PC-3 (cell line): ENCODE results near the gene EID2. TPM values are rescaled to one million over a fixed set of nuclear protein-coding genes. Genes with fewer than 3 reads are reported as not detected.
A peak's percentile ranks its signal among the peaks of the same experiment; 100 is the strongest.

Source experiments
- ATAC-seq: fragments of 200-7000 bp; cut with Tn5 transposase; 2 replicates; pipeline ENCODE4 v1.9.1; 2020; ENCODE audit warnings: mild to moderate bottlenecking, moderate library complexity
- BruUV-seq: library from RNA; stranded (reverse); fragments of 400-500 nt; replicated peaks from 2 replicates; lab custom pipeline; 2021; lab: Mats Ljungman, UMichigan
- CTCF ChIA-PET: fragments of 300-600 bp; sonication (Branson Sonifier 250); formaldehyde crosslinking; loops from one replicate; lab custom pipeline; 2022; ENCODE audit warnings: antibody characterized with exemption; lab: Charles Lee
- POLR2A ChIA-PET: fragments of 300-600 bp; sonication (Branson Sonifier 250); formaldehyde crosslinking; loops from one replicate; lab custom pipeline; 2022; ENCODE audit warnings: antibody characterized with exemption; ENCODE audit not compliant: unreplicated experiment; lab: Charles Lee
- DNase-seq: peaks from one replicate; pipeline ENCODE4 v3.0.0-alpha.2; 2015
- H2AFZ ChIP-seq: fragments of 300-600 bp; sonication (generic); 2 replicates; pipeline ENCODE4 v1.6.0; 2016; ENCODE audit warnings: antibody characterized with exemption, low read length
- H3F3A ChIP-seq: fragments of 300-600 bp; sonication (generic); one replicate; pipeline ENCODE4 v1.6.0; 2017; ENCODE audit warnings: antibody characterized with exemption, low read length, control low read depth, mild to moderate bottlenecking; ENCODE audit not compliant: unreplicated experiment
- H3K27ac ChIP-seq: fragments of 300-600 bp; sonication (generic); 2 replicates; pipeline ENCODE4 v1.5.1; 2016; ENCODE audit warnings: mild to moderate bottlenecking, low read length
- H3K27me3 ChIP-seq: fragments of 300-600 bp; sonication (generic); 2 replicates; pipeline ENCODE4 v1.6.1; 2016; ENCODE audit warnings: low read length, mixed read lengths
- H3K36me3 ChIP-seq: fragments of 300-600 bp; sonication (generic); 2 replicates; pipeline ENCODE4 v1.6.1; 2016; ENCODE audit warnings: low read depth, mixed run types, low read length, mixed read lengths
- H3K4me1 ChIP-seq: fragments of 300-600 bp; sonication (generic); 2 replicates; pipeline ENCODE4 v1.5.1; 2016; ENCODE audit warnings: low read length; ENCODE audit not compliant: insufficient read depth
- H3K4me2 ChIP-seq: fragments of 300-600 bp; sonication (generic); 2 replicates; pipeline ENCODE4 v1.6.0; 2016; ENCODE audit warnings: low read length
- H3K4me3 ChIP-seq: fragments of 300-600 bp; sonication (generic); 2 replicates; pipeline ENCODE4 v1.5.1; 2016; ENCODE audit warnings: mild to moderate bottlenecking, low read length, mixed read lengths
- H3K79me2 ChIP-seq: fragments of 300-600 bp; sonication (generic); 2 replicates; pipeline ENCODE4 v1.6.1; 2017; ENCODE audit warnings: low read length, mixed read lengths
- H3K9ac ChIP-seq: fragments of 300-600 bp; sonication (generic); 2 replicates; pipeline ENCODE4 v1.6.0; 2016; ENCODE audit warnings: mild to moderate bottlenecking, low read length
- H3K9me2 ChIP-seq: fragments of 300-600 bp; sonication (generic); replicated peaks from 2 replicates; pipeline ENCODE4 v1.6.1; 2016; ENCODE audit warnings: mixed run types, low read length, mixed read lengths
- H3K9me3 ChIP-seq: fragments of 300-600 bp; sonication (generic); 2 replicates; pipeline ENCODE4 v1.6.1; 2016; ENCODE audit warnings: low read length, mixed read lengths
- H4K20me1 ChIP-seq: fragments of 300-600 bp; sonication (generic); 2 replicates; pipeline ENCODE4 v1.6.1; 2016; ENCODE audit warnings: low read length, mixed read lengths
- EZH2 ChIP-seq: fragments of 300-600 bp; sonication (generic); IDR thresholded peaks from one replicate; pipeline ENCODE4 v1.6.1; 2017; ENCODE audit warnings: antibody characterized with exemption, mild to moderate bottlenecking, low read length; ENCODE audit not compliant: unreplicated experiment
- EZH2phosphoT487 ChIP-seq: fragments of 300-600 bp; sonication (generic); IDR thresholded peaks from 2 replicates; pipeline ENCODE4 v1.6.1; 2018; ENCODE audit warnings: mild to moderate bottlenecking, antibody characterized with exemption, low read length, borderline replicate concordance
- intact Hi-C: fragments of 100-400 bp; cut with micrococcal nuclease; formaldehyde crosslinking; loops from 2 replicates; pipeline ENCODE4 v1.9.0; 2023
- total RNA-seq: library from RNA; depleted of rRNA; stranded (reverse); fragments of >200 nt; gene quantifications from 2 replicates; pipeline ENCODE4 v1.2.3, GENCODE V29; 2014
- TF ChIP-seq, protein P1 (sequence below): fragments of 300-600 bp; sonication (generic); conservative IDR thresholded peaks from 2 replicates; pipeline ENCODE4 v1.5.1; 2017; ENCODE audit warnings: antibody characterized with exemption, low read depth, mild to moderate bottlenecking, low read length

The EID2 gene
- total RNA-seq, 1 experiment from 2014 or later = 11.3 TPM

DNA sequence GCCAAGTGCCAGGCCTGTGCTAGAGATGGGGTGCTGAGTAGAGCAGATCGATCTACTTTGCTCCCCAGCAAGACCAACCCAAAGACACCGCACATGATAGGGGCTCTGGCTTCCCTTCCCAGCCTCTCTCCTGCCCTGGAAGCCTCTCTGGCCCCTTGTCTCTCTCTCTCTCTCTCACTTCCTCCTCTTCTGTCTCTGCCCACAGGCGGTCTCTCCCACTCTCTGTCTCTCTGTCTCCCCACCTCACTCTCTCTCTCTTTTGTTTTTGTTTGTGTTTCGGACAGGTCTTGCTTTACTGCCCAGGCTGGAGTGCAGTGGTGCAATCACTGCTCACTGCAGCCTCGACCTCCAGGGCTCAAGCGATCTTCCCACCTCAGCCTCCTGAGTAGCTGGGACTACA, 23.7 kb downstream of the EID2 start:
- no peak for DNase-seq
- no TSS peak for BruUV-seq
- H3K4me3 ChIP-seq = no peak overlapping the region
- H2AFZ ChIP-seq = no peak overlapping the region
- H3K9me3 ChIP-seq = no peaks in the 10 kb centered on the region
- no peak overlapping the region for H3K27ac ChIP-seq
- TF ChIP-seq EZH2 (no peak), EZH2phosphoT487 (no peak)
- TF ChIP-seq, protein P1, sequence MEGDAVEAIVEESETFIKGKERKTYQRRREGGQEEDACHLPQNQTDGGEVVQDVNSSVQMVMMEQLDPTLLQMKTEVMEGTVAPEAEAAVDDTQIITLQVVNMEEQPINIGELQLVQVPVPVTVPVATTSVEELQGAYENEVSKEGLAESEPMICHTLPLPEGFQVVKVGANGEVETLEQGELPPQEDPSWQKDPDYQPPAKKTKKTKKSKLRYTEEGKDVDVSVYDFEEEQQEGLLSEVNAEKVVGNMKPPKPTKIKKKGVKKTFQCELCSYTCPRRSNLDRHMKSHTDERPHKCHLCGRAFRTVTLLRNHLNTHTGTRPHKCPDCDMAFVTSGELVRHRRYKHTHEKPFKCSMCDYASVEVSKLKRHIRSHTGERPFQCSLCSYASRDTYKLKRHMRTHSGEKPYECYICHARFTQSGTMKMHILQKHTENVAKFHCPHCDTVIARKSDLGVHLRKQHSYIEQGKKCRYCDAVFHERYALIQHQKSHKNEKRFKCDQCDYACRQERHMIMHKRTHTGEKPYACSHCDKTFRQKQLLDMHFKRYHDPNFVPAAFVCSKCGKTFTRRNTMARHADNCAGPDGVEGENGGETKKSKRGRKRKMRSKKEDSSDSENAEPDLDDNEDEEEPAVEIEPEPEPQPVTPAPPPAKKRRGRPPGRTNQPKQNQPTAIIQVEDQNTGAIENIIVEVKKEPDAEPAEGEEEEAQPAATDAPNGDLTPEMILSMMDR = no peak
- no peak overlapping the region for H3K4me2 ChIP-seq
- H3F3A ChIP-seq = no peaks in the 10 kb centered on the region
- no peaks in the 10 kb centered on the region for H3K79me2 ChIP-seq
- no peaks in the 10 kb centered on the region for H3K36me3 ChIP-seq
- no peaks in the 10 kb centered on the region for H3K9me2 ChIP-seq
- intact Hi-C loops = no loop called here
- ATAC-seq = no peak
- H3K9ac ChIP-seq = no peak overlapping the region
- ChIA-PET CTCF (no interaction called here), POLR2A (no interaction called here)
- H4K20me1 ChIP-seq = no peaks in the 10 kb centered on the region
- H3K4me1 ChIP-seq = no peaks in the 10 kb centered on the region
- H3K27me3 ChIP-seq = peaks cover 5% of the 10 kb centered on the region; the same call in 1 of the 2 replicates

DNA sequence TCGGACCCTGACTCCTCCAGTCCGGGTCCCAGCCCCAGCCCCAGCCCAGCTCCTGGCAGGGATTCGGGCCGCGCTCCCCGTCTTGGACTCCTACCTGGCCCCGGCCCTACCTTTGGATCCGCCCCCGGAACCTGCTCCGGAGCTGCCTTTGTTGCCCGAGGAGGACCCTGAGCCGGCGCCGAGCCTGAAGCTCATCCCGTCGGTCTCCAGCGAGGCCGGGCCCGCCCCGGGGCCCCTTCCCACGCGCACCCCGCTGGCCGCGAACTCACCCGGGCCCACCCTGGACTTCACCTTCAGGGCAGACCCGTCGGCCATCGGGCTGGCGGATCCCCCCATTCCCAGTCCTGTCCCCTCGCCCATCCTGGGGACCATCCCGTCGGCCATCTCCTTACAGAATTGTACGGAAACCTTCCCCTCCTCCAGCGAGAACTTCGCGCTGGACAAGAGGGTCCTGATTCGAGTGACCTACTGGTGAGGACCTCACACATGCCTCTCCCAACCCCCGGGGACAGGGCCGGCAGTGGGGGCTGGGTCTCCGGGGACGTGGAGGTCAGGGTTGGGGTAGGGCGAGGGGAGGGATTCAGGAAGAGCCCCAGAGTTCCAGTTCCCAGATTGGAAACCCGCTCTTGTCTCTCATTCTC, 24.3 kb downstream of the EID2 start:
- Histone ChIP-seq H3K27ac (no peak overlapping the region), H3F3A (no peaks in the 10 kb centered on the region), H3K9me2 (no peaks in the 10 kb centered on the region), H3K4me1 (no peaks in the 10 kb centered on the region), H2AFZ (no peak overlapping the region), H3K36me3 (no peaks in the 10 kb centered on the region), H3K9me3 (no peaks in the 10 kb centered on the region), H3K4me2 (no peak overlapping the region), H3K9ac (no peak overlapping the region), H3K27me3 (peaks cover 5% of the 10 kb centered on the region; the same call in 1 of the 2 replicates), H4K20me1 (no peaks in the 10 kb centered on the region), H3K79me2 (no peaks in the 10 kb centered on the region), H3K4me3 (no peak overlapping the region)
- TF ChIP-seq, protein P1 = no peak
- no peak for TF ChIP-seq EZH2phosphoT487
- DNase-seq (no peak), ATAC-seq (no peak)
- no TSS peak for BruUV-seq
- ChIA-PET POLR2A (no interaction called here), CTCF (no interaction called here)
- intact Hi-C loops = no loop called here

DNA sequence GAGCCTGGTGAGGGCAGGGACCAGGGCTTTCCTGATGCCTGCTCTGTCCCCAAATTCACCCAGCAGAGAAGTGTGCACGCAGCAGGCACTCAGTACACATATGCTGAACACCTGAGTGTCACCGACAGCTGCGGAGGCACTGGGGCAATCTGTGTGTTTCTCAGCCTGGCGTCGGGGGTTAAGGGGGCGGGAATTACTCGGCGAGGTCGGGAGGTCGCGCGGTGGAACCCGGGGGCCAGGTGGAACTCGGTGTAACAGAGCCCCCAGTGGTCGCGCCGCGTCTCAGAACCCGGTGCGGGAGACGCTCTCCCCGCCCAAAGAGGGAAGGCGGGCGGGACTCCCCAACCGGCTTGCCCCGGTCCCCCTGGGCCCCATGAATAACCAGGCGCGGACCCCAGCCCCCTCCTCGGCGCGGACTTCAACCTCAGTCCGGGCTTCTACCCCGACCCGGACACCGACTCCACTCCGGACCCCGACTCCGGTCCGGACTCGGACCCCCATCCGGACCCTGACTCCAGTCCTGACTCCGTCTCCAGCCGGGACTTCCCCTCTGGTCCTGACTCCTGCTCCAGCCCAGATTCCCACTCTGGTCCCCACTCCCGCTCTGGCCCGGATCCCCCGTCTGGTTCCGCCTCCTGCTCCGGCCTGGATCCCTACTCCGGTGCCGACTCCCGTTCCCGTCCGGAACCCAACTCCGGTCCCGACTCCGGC, 25.0 kb downstream of the EID2 start, which contains the start of gene SELENOV:
Gene SELENOV (plus strand): TSS at position 300 of the 711 bp plus-strand sequence. CDS start 74 bp downstream, at position 374.
- ATAC-seq = peak; percentile 13; the same call in 1 of the 2 replicates

More for the DNA sequence above, 25.0 kb downstream of the EID2 start, which contains the start of gene SELENOV:
- Histone ChIP-seq H3K4me3 (no peak within 1 kb of the TSS), H3K27me3 (peaks cover 5% of the 10 kb centered on the region; the same call in 1 of the 2 replicates), H4K20me1 (no peaks in the 10 kb centered on the region), H3K9me3 (no peaks in the 10 kb centered on the region), H3K27ac (no peak within 1 kb of the TSS), H3K4me1 (no peaks in the 10 kb centered on the region), H3K9ac (no peak within 1 kb of the TSS), H2AFZ (no peak within 1 kb of the TSS), H3F3A (no peaks in the 10 kb centered on the region), H3K36me3 (no peaks in the 10 kb centered on the region), H3K4me2 (no peak within 1 kb of the TSS), H3K79me2 (no peaks in the 10 kb centered on the region), H3K9me2 (no peaks in the 10 kb centered on the region)
- no peak for TF ChIP-seq EZH2
- TF ChIP-seq EZH2phosphoT487 = no peak
- TF ChIP-seq, protein P1 = no peak
- no peak for DNase-seq
- intact Hi-C loops = no loop called here
- POLR2A ChIA-PET = no interaction called here
- BruUV-seq = no TSS peak
- CTCF ChIA-PET = no interaction called here
